Neural crest cell (in vitro differentiated cells): Measurements from ENCODE around the gene TGFBR3. TPM values are rescaled to one million over a fixed set of nuclear protein-coding genes. Genes with fewer than 3 reads are reported as not detected.

Experiments
- DNase-seq: peaks from one replicate; pipeline ENCODE4 v3.0.0; 2021; ENCODE audit warnings: low read depth, mixed read lengths, low spot score
- H3K27ac Mint-ChIP-seq: one replicate; pipeline ENCODE4 v1.8.0; 2021; ENCODE audit warnings: mild to moderate bottlenecking, mixed read lengths; ENCODE audit not compliant: unreplicated experiment
- H3K27me3 Mint-ChIP-seq: 2 replicates; pipeline ENCODE4 v1.8.0; 2021; ENCODE audit warnings: low read depth, mild to moderate bottlenecking, mixed read lengths
- H3K36me3 Mint-ChIP-seq: 2 replicates; pipeline ENCODE4 v1.8.0; 2021; ENCODE audit warnings: low read depth, mild to moderate bottlenecking, mixed read lengths
- H3K4me1 Mint-ChIP-seq: 2 replicates; pipeline ENCODE4 v1.8.0; 2021; ENCODE audit warnings: mixed read lengths
- H3K4me3 Mint-ChIP-seq: one replicate; pipeline ENCODE4 v1.8.0; 2021; ENCODE audit warnings: mild to moderate bottlenecking, mixed read lengths
- H3K9me3 Mint-ChIP-seq: 2 replicates; pipeline ENCODE4 v1.8.0; 2021; ENCODE audit warnings: mixed read lengths
- total RNA-seq: library from RNA; stranded (reverse); gene quantifications from 2 replicates; pipeline ENCODE4 v1.2.1, GENCODE V29; 2021
- TF ChIP-seq, protein P1 (sequence below): fragments of 200-600 bp; sonication (generic); conservative IDR thresholded peaks from 2 replicates; pipeline ENCODE4 v1.5.0; 2021; ENCODE audit warnings: antibody characterized with exemption, mild to moderate bottlenecking

The TGFBR3 gene
- total RNA-seq, 1 donor from 2014 or later, result 15.1 TPM

- DNase-seq, result no peak
- Mint-ChIP-seq H3K9me3 (no peaks in the 10 kb centered on the region), H3K4me1 (peaks cover 37% of the 10 kb centered on the region), H3K4me3 (no peak overlapping the region), H3K36me3 (no peaks in the 10 kb centered on the region), H3K27me3 (no peaks in the 10 kb centered on the region), H3K27ac (no peak overlapping the region)
- TF ChIP-seq, protein P1, sequence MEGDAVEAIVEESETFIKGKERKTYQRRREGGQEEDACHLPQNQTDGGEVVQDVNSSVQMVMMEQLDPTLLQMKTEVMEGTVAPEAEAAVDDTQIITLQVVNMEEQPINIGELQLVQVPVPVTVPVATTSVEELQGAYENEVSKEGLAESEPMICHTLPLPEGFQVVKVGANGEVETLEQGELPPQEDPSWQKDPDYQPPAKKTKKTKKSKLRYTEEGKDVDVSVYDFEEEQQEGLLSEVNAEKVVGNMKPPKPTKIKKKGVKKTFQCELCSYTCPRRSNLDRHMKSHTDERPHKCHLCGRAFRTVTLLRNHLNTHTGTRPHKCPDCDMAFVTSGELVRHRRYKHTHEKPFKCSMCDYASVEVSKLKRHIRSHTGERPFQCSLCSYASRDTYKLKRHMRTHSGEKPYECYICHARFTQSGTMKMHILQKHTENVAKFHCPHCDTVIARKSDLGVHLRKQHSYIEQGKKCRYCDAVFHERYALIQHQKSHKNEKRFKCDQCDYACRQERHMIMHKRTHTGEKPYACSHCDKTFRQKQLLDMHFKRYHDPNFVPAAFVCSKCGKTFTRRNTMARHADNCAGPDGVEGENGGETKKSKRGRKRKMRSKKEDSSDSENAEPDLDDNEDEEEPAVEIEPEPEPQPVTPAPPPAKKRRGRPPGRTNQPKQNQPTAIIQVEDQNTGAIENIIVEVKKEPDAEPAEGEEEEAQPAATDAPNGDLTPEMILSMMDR, result no peak
Observed at GRCh38 chr1:91776068-91776794, 109.7 kb downstream of the TGFBR3 start.

GRCh38 chr1:91775227-91775626 is 110.7 kb downstream of the TGFBR3 start:
- TF ChIP-seq, protein P1, result no peak
- no peak for DNase-seq
- H3K4me1 Mint-ChIP-seq, result peaks cover 43% of the 10 kb centered on the region
- H3K27me3 Mint-ChIP-seq, result no peaks in the 10 kb centered on the region
- no peak overlapping the region for H3K4me3 Mint-ChIP-seq
- no peaks in the 10 kb centered on the region for H3K9me3 Mint-ChIP-seq
- peak overlapping the region; percentile 30 for H3K27ac Mint-ChIP-seq
- no peaks in the 10 kb centered on the region for H3K36me3 Mint-ChIP-seq

GRCh38 chr1:91774520-91775203 is 111.3 kb downstream of the TGFBR3 start:
- Mint-ChIP-seq H3K27me3 (no peaks in the 10 kb centered on the region), H3K36me3 (peaks cover 2% of the 10 kb centered on the region), H3K4me3 (no peak overlapping the region), H3K27ac (no peak overlapping the region), H3K9me3 (no peaks in the 10 kb centered on the region), H3K4me1 (peaks cover 49% of the 10 kb centered on the region)
- TF ChIP-seq, protein P1, result no peak
- DNase-seq, result no peak

DNA sequence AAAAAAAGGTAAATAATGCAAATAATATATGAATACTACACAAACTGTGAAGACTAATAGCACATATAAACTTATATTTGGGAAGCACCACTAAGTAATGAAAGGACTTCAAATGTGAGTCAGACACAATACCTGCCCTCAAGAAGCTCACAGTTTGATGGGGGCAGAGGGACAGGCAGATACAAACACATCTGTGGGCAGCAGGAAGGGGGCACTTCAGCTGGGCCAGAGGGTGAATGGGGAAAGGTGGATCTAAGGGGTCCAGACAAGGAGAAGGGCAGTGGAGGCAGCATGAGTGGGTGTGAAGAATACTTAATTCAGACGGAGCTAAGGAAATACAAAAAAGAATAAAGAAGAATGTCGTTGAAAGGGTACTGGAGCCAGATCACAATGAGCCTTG is 114.2 kb downstream of the TGFBR3 start:
- peaks cover 43% of the 10 kb centered on the region for H3K4me1 Mint-ChIP-seq
- no peak for DNase-seq
- no peaks in the 10 kb centered on the region for H3K27me3 Mint-ChIP-seq
- TF ChIP-seq, protein P1, result no peak
- no peak overlapping the region for H3K27ac Mint-ChIP-seq
- no peak overlapping the region for H3K4me3 Mint-ChIP-seq
- peaks cover 6% of the 10 kb centered on the region for H3K36me3 Mint-ChIP-seq
- H3K9me3 Mint-ChIP-seq, result no peaks in the 10 kb centered on the region

GRCh38 chr1:91770667-91771268 is 115.2 kb downstream of the TGFBR3 start:
- TF ChIP-seq, protein P1, result no peak
- no peaks in the 10 kb centered on the region for H3K27me3 Mint-ChIP-seq
- no peak for DNase-seq
- no peaks in the 10 kb centered on the region for H3K9me3 Mint-ChIP-seq
- H3K36me3 Mint-ChIP-seq, result peaks cover 6% of the 10 kb centered on the region
- H3K27ac Mint-ChIP-seq, result no peak overlapping the region
- H3K4me1 Mint-ChIP-seq, result peaks cover 47% of the 10 kb centered on the region
- H3K4me3 Mint-ChIP-seq, result no peak overlapping the region
